HEK293T (cell line): ENCODE data around the gene CADM2.

Experiments
- CTCF ChIA-PET: fragments of 350-600 bp; formaldehyde crosslinking; extraction: SDS; loops from one replicate; lab custom pipeline; 2021; ENCODE audit warnings: antibody characterized with exemption, inconsistent platforms; lab: Yijun Ruan, JAX
- POLR2A ChIA-PET: fragments of 350-600 bp; formaldehyde crosslinking; extraction: SDS; loops from one replicate; lab custom pipeline; 2020; ENCODE audit warnings: antibody characterized with exemption, inconsistent platforms; lab: Yijun Ruan, JAX
- DNase-seq: peaks from one replicate; pipeline ENCODE4 v3.0.0; 2012; ENCODE audit warnings: mixed read lengths; ENCODE audit errors: extremely low spot score
- ARNT ChIP-seq: fragments of 450-650 bp; IDR thresholded peaks from 2 replicates; pipeline ENCODE4 v1.6.1; 2017; ENCODE audit warnings: mild to moderate bottlenecking
- BHLHE40 ChIP-seq: fragments of 450-650 bp; IDR thresholded peaks from 2 replicates; pipeline ENCODE4 v1.6.1; 2016; ENCODE audit warnings: mild to moderate bottlenecking, moderate library complexity, borderline replicate concordance
- CTBP1 ChIP-seq: fragments of 450-650 bp; IDR thresholded peaks from 2 replicates; pipeline ENCODE4 v1.6.1; 2016; ENCODE audit warnings: borderline replicate concordance
- ELF4 ChIP-seq: fragments of 450-650 bp; IDR thresholded peaks from 2 replicates; pipeline ENCODE4 v1.6.1; 2017; ENCODE audit warnings: antibody characterized with exemption
- FOXA1 ChIP-seq: fragments of 450-650 bp; IDR thresholded peaks from 2 replicates; pipeline ENCODE4 v1.6.1; 2016; ENCODE audit warnings: mild to moderate bottlenecking
- FOXK2 ChIP-seq: fragments of 450-650 bp; IDR thresholded peaks from 2 replicates; pipeline ENCODE4 v1.6.1; 2016; ENCODE audit warnings: mild to moderate bottlenecking
- FOXM1 ChIP-seq: fragments of 450-650 bp; IDR thresholded peaks from 2 replicates; pipeline ENCODE4 v1.6.1; 2017; ENCODE audit warnings: mild to moderate bottlenecking, borderline replicate concordance
- HDGF ChIP-seq: fragments of 450-650 bp; IDR thresholded peaks from 2 replicates; pipeline ENCODE4 v1.6.1; 2017; ENCODE audit warnings: antibody characterized with exemption, borderline replicate concordance
- L3MBTL2 ChIP-seq: fragments of 450-650 bp; conservative IDR thresholded peaks from 2 replicates; pipeline ENCODE4 v1.6.1; 2016; ENCODE audit warnings: mild to moderate bottlenecking
- LEF1 ChIP-seq: fragments of 450-650 bp; IDR thresholded peaks from 2 replicates; pipeline ENCODE4 v1.6.1; 2017; ENCODE audit warnings: mild to moderate bottlenecking, borderline replicate concordance
- NFRKB ChIP-seq: fragments of 450-650 bp; IDR thresholded peaks from 2 replicates; pipeline ENCODE4 v1.6.1; 2016; ENCODE audit warnings: mild to moderate bottlenecking, moderate library complexity
- PKNOX1 ChIP-seq: fragments of 450-650 bp; IDR thresholded peaks from 2 replicates; pipeline ENCODE4 v1.6.1; 2016
- SP1 ChIP-seq: fragments of 450-650 bp; IDR thresholded peaks from 2 replicates; pipeline ENCODE4 v1.6.1; 2017
- SUZ12 ChIP-seq: fragments of 450-650 bp; IDR thresholded peaks from 2 replicates; pipeline ENCODE4 v1.6.1; 2016; ENCODE audit warnings: mild to moderate bottlenecking
- TARDBP ChIP-seq: fragments of 450-650 bp; IDR thresholded peaks from 2 replicates; pipeline ENCODE4 v1.6.1; 2016
- ZNF384 ChIP-seq: fragments of 450-650 bp; IDR thresholded peaks from 2 replicates; pipeline ENCODE4 v1.6.1; 2016

The CADM2 gene

GRCh38 chr3:85426121-85426520, 467.3 kb downstream of the CADM2 start:
- POLR2A ChIA-PET: no interaction called here
- CTCF ChIA-PET: interaction anchor here (0.6 kb wide), 1 partner anchor 94 kb away, joined by 3 read pairs; no protein-coding TSS in a partner anchor
- TF ChIP-seq LEF1 (no peak), ARNT (no peak), TARDBP (no peak), FOXM1 (no peak), NFRKB (no peak), L3MBTL2 (no peak), SUZ12 (no peak), FOXK2 (no peak), FOXA1 (no peak), CTBP1 (no peak), ZNF384 (no peak), HDGF (no peak), BHLHE40 (no peak), PKNOX1 (no peak), SP1 (no peak), ELF4 (no peak)
- DNase-seq: no peak

GRCh38 chr3:85427467-85427866, 468.7 kb downstream of the CADM2 start:
- CTCF ChIA-PET: no interaction called here
- POLR2A ChIA-PET: no interaction called here
- TF ChIP-seq SP1 (no peak), ARNT (no peak), FOXM1 (no peak)
- DNase-seq: no peak

GRCh38 chr3:85432081-85432480, 473.3 kb downstream of the CADM2 start:
- DNase-seq: no peak
- TF ChIP-seq SUZ12 (no peak), BHLHE40 (no peak), FOXA1 (no peak), TARDBP (no peak), PKNOX1 (no peak), FOXK2 (no peak), LEF1 (no peak), CTBP1 (no peak), FOXM1 (no peak), NFRKB (no peak), ELF4 (no peak), HDGF (no peak), ARNT (no peak), SP1 (no peak), ZNF384 (no peak), L3MBTL2 (no peak)
- POLR2A ChIA-PET: no interaction called here
- CTCF ChIA-PET: no interaction called here

- DNase-seq: no peak
- ChIA-PET CTCF (no interaction called here), POLR2A (no interaction called here)
- TF ChIP-seq FOXA1 (no peak), SUZ12 (no peak), ELF4 (no peak), BHLHE40 (no peak), LEF1 (no peak), ZNF384 (no peak), FOXK2 (no peak), PKNOX1 (no peak)
These were observed 474.5 kb downstream of the CADM2 start for GRCh38 chr3:85433319-85433718.

GRCh38 chr3:85455561-85456200, 496.9 kb downstream of the CADM2 start:
- no peak for DNase-seq
- TF ChIP-seq ARNT: no peak
- no peak for TF ChIP-seq LEF1
- no peak for TF ChIP-seq TARDBP
- no peak for TF ChIP-seq CTBP1
- no peak for TF ChIP-seq FOXK2
- no peak for TF ChIP-seq HDGF
- no peak for TF ChIP-seq FOXA1
- no peak for TF ChIP-seq L3MBTL2
- no peak for TF ChIP-seq ELF4
- no peak for TF ChIP-seq SP1
- TF ChIP-seq SUZ12: no peak
- TF ChIP-seq BHLHE40: no peak
- no peak for TF ChIP-seq PKNOX1
- TF ChIP-seq FOXM1: no peak
- no peak for TF ChIP-seq NFRKB
- TF ChIP-seq ZNF384: no peak
- POLR2A ChIA-PET: no interaction called here
- CTCF ChIA-PET: no interaction called here

GRCh38 chr3:85474241-85474640, 515.5 kb downstream of the CADM2 start:
- ChIA-PET CTCF (no interaction called here), POLR2A (no interaction called here)
- TF ChIP-seq NFRKB: no peak
- TF ChIP-seq FOXM1: no peak
- no peak for TF ChIP-seq LEF1
- no peak for TF ChIP-seq BHLHE40
- no peak for TF ChIP-seq L3MBTL2
- no peak for TF ChIP-seq TARDBP
- no peak for TF ChIP-seq CTBP1
- no peak for TF ChIP-seq PKNOX1
- no peak for DNase-seq
